Stimulated activated naive B cell treated with anti-CD40 and anti-IgM and Interleukin-4, amounts not matched to agents 10 μg/mL and 1 μg/mL and 100 μg/mL, for 72 hours (primary cell): ENCODE results near the gene MCM5.
A peak's percentile ranks its signal among the peaks of the same experiment; 100 is the strongest.
"Not testable (repeated sequence)": the region's sequence is repeated elsewhere in the genome, so short reads cannot be mapped to it uniquely, and the experiment has no call there.

Experiments used
- ATAC-seq, 2 donors: fragments of 150-1000 bp; cut with Tn5 transposase; replicated peaks; 2 replicates each; pipeline ENCODE4 v1.10.0; 2021; ENCODE audit warnings: moderate library complexity in 1 of 2
- DNase-seq: peaks from one replicate; pipeline ENCODE4 v3.0.0; 2021
- H3K27ac Mint-ChIP-seq: one replicate; pipeline ENCODE4 v1.8.0; 2022; ENCODE audit warnings: mild to moderate bottlenecking, mixed read lengths
- H3K27me3 Mint-ChIP-seq, 2 donors: one replicate each; pipeline ENCODE4 v1.8.0; 2022; ENCODE audit warnings: mixed read lengths in 2 of 2
- H3K36me3 Mint-ChIP-seq, 2 donors: one replicate each; pipeline ENCODE4 v1.8.0; 2022; ENCODE audit warnings: mixed read lengths in 2 of 2, mild to moderate bottlenecking in 1 of 2
- H3K4me1 Mint-ChIP-seq, 2 donors: one replicate each; pipeline ENCODE4 v1.8.0; 2022; ENCODE audit warnings: mixed read lengths in 2 of 2, mild to moderate bottlenecking in 1 of 2
- H3K4me3 Mint-ChIP-seq, 2 donors: one replicate each; pipeline ENCODE4 v1.8.0; 2022; ENCODE audit warnings: mild to moderate bottlenecking in 2 of 2, mixed read lengths in 2 of 2, moderate library complexity in 1 of 2
- H3K9me3 Mint-ChIP-seq, 2 donors: one replicate each; pipeline ENCODE4 v1.8.0; 2022; ENCODE audit warnings: mixed read lengths in 2 of 2, mild to moderate bottlenecking in 1 of 2

Gene MCM5

GRCh38 chr22:35424081-35424480, 24.1 kb downstream of the MCM5 start:
- ATAC-seq (no peak), DNase-seq (no peak)
- H3K36me3 Mint-ChIP-seq = peaks cover 46 to 64% of the 10 kb centered on the region in 2 donors
- no peaks in the 10 kb centered on the region for H3K9me3 Mint-ChIP-seq
- H3K27ac Mint-ChIP-seq = peak overlapping the region; percentile 67
- H3K27me3 Mint-ChIP-seq = no peaks in the 10 kb centered on the region
- H3K4me1 Mint-ChIP-seq = peaks cover 15% of the 10 kb centered on the region in 2 donors
- H3K4me3 Mint-ChIP-seq = no peak overlapping the region

- ATAC-seq (no peak), DNase-seq (no peak)
- no peaks in the 10 kb centered on the region for H3K27me3 Mint-ChIP-seq
- peaks cover 15 to 18% of the 10 kb centered on the region in 2 donors for H3K4me1 Mint-ChIP-seq
- H3K4me3 Mint-ChIP-seq = no peak overlapping the region
- peak overlapping the region; percentile 67 for H3K27ac Mint-ChIP-seq
- peaks cover 43 to 61% of the 10 kb centered on the region in 2 donors for H3K36me3 Mint-ChIP-seq
- no peaks in the 10 kb centered on the region for H3K9me3 Mint-ChIP-seq
These were observed 24.8 kb downstream of the MCM5 start for GRCh38 chr22:35424761-35425160.

- peak overlapping the region; percentile 67 for H3K27ac Mint-ChIP-seq
- H3K36me3 Mint-ChIP-seq = peaks cover 45 to 62% of the 10 kb centered on the region in 2 donors
- no peak overlapping the region for H3K4me3 Mint-ChIP-seq
- H3K4me1 Mint-ChIP-seq = peaks cover 18 to 26% of the 10 kb centered on the region in 2 donors
- H3K27me3 Mint-ChIP-seq = no peaks in the 10 kb centered on the region
- DNase-seq (no peak), ATAC-seq (no peak)
- no peaks in the 10 kb centered on the region for H3K9me3 Mint-ChIP-seq
These were observed 25.6 kb downstream of the MCM5 start for GRCh38 chr22:35425546-35425945.

GRCh38 chr22:35425971-35426800, 26.2 kb downstream of the MCM5 start:
- Mint-ChIP-seq H3K9me3 (no peaks in the 10 kb centered on the region), H3K4me3 (no peak overlapping the region), H3K4me1 (peaks cover 18 to 29% of the 10 kb centered on the region in 2 donors), H3K36me3 (peaks cover 45 to 62% of the 10 kb centered on the region in 2 donors), H3K27me3 (no peaks in the 10 kb centered on the region), H3K27ac (peak overlapping the region; percentile 67)
- ATAC-seq (no peak), DNase-seq (no peak)

GRCh38 chr22:35426801-35427140, 26.8 kb downstream of the MCM5 start:
- peaks cover 45 to 62% of the 10 kb centered on the region in 2 donors for H3K36me3 Mint-ChIP-seq
- no peak for DNase-seq
- H3K9me3 Mint-ChIP-seq = no peaks in the 10 kb centered on the region
- no peak for ATAC-seq
- H3K27ac Mint-ChIP-seq = peak overlapping the region; percentile 51
- H3K27me3 Mint-ChIP-seq = no peaks in the 10 kb centered on the region
- peaks cover 18 to 29% of the 10 kb centered on the region in 2 donors for H3K4me1 Mint-ChIP-seq
- H3K4me3 Mint-ChIP-seq = no peak overlapping the region

- peak; percentile 56 for DNase-seq
- ATAC-seq = peak; percentile 81 to 88
- Mint-ChIP-seq H3K9me3 (peaks cover 0 to 3% of the 10 kb centered on the region in 2 donors), H3K27ac (no peak overlapping the region), H3K27me3 (no peaks in the 10 kb centered on the region), H3K4me1 (peaks cover 7 to 16% of the 10 kb centered on the region in 2 donors), H3K36me3 (peaks cover 52 to 66% of the 10 kb centered on the region in 2 donors), H3K4me3 (no peak overlapping the region)
These were observed 31.0 kb downstream of the MCM5 start for GRCh38 chr22:35430897-35431322.

GRCh38 chr22:35431483-35432227, 31.7 kb downstream of the MCM5 start:
- Mint-ChIP-seq H3K9me3 (peaks cover 0 to 5% of the 10 kb centered on the region in 2 donors), H3K4me3 (no peak overlapping the region), H3K27ac (no peak overlapping the region), H3K4me1 (peaks cover 4 to 14% of the 10 kb centered on the region in 2 donors), H3K36me3 (peaks cover 54 to 68% of the 10 kb centered on the region in 2 donors), H3K27me3 (no peaks in the 10 kb centered on the region)
- DNase-seq (no peak), ATAC-seq (no peak)

GRCh38 chr22:35432228-35432905, 32.4 kb downstream of the MCM5 start:
- no peak overlapping the region for H3K4me3 Mint-ChIP-seq
- no peaks in the 10 kb centered on the region for H3K27me3 Mint-ChIP-seq
- H3K9me3 Mint-ChIP-seq = peaks cover 0 to 6% of the 10 kb centered on the region in 2 donors
- peaks cover 58 to 71% of the 10 kb centered on the region in 2 donors for H3K36me3 Mint-ChIP-seq
- H3K4me1 Mint-ChIP-seq = peaks cover 3 to 14% of the 10 kb centered on the region in 2 donors
- DNase-seq (no peak), ATAC-seq (no peak)
- peak overlapping the region; percentile 56 for H3K27ac Mint-ChIP-seq

GRCh38 chr22:35434061-35434710, 34.2 kb downstream of the MCM5 start:
- Mint-ChIP-seq H3K36me3 (peaks cover 75 to 89% of the 10 kb centered on the region in 2 donors), H3K4me1 (peaks cover 13 to 14% of the 10 kb centered on the region in 2 donors), H3K27ac (no peak overlapping the region), H3K4me3 (no peak overlapping the region), H3K27me3 (no peaks in the 10 kb centered on the region), H3K9me3 (peaks cover 12 to 16% of the 10 kb centered on the region in 2 donors)
- DNase-seq (no peak), ATAC-seq (no peak)

GRCh38 chr22:35435201-35435740, 35.3 kb downstream of the MCM5 start:
- Mint-ChIP-seq H3K9me3 (peaks cover 14 to 16% of the 10 kb centered on the region in 2 donors), H3K27ac (peak overlapping the region; percentile 81), H3K4me3 (no peak overlapping the region), H3K36me3 (peaks cover 77 to 88% of the 10 kb centered on the region in 2 donors), H3K4me1 (peaks cover 6 to 10% of the 10 kb centered on the region in 2 donors), H3K27me3 (no peaks in the 10 kb centered on the region)
- ATAC-seq (no peak), DNase-seq (no peak)

GRCh38 chr22:35436421-35436820, 36.5 kb downstream of the MCM5 start:
- peaks cover 0 to 9% of the 10 kb centered on the region in 2 donors for H3K4me1 Mint-ChIP-seq
- H3K36me3 Mint-ChIP-seq = peaks cover 80 to 89% of the 10 kb centered on the region in 2 donors
- DNase-seq (no peak), ATAC-seq (no peak)
- no peaks in the 10 kb centered on the region for H3K27me3 Mint-ChIP-seq
- H3K27ac Mint-ChIP-seq = no peak overlapping the region
- no peak overlapping the region for H3K4me3 Mint-ChIP-seq
- H3K9me3 Mint-ChIP-seq = peaks cover 14 to 16% of the 10 kb centered on the region in 2 donors

- Mint-ChIP-seq H3K27ac (no peak overlapping the region), H3K36me3 (peaks cover 77 to 88% of the 10 kb centered on the region in 2 donors), H3K27me3 (no peaks in the 10 kb centered on the region), H3K4me3 (no peak overlapping the region), H3K4me1 (peaks cover 0 to 9% of the 10 kb centered on the region in 2 donors), H3K9me3 (peaks cover 14 to 16% of the 10 kb centered on the region in 2 donors)
- peak; percentile 42 to 57 for ATAC-seq
- no peak for DNase-seq
These were observed 37.1 kb downstream of the MCM5 start for GRCh38 chr22:35437049-35437448.

GRCh38 chr22:35438673-35439364, 38.9 kb downstream of the MCM5 start:
- not testable (repeated sequence) for H3K4me1 Mint-ChIP-seq, DNase-seq, H3K4me3 Mint-ChIP-seq, H3K27me3 Mint-ChIP-seq, ATAC-seq
- H3K27ac Mint-ChIP-seq = peak overlapping the region; percentile 10
- peaks cover 13 to 14% of the 10 kb centered on the region in 2 donors for H3K9me3 Mint-ChIP-seq
- H3K36me3 Mint-ChIP-seq = peaks cover 67 to 86% of the 10 kb centered on the region in 2 donors
